GM21825 (cell line): ENCODE results near the gene CXCL11.
"Not testable (repeated sequence)": the region's sequence is repeated elsewhere in the genome, so short reads cannot be mapped to it uniquely, and the experiment has no call there.

ENCODE experiments used
- ATAC-seq: cut with Tn5 transposase; IDR thresholded peaks from one replicate; pipeline ENCODE4 v1.9.1; 2021; ENCODE audit warnings: mild to moderate bottlenecking, moderate library complexity; ENCODE audit not compliant: unreplicated experiment

Gene CXCL11

DNA sequence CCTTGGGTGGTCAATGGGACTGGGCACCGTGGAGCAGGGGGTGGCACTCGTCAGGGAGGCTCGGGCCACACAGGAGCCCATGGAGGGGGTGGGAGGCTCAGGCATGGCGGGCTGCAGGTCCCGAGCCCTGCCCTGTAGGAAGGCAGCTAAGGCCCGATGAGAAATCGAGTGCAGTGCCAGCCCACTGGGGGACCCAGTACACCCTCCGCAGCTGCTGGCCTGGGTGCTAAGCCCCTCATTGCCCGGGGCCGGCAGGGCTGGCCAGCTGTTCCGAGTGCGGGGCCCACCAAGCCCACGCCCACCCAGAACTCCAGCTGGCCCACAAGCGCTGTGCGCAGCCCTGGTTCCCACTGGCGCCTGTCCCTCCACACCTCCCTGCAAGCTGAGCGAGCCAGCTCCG is 7.4 kb upstream of the CXCL11 start:
- not testable (repeated sequence) for ATAC-seq

DNA sequence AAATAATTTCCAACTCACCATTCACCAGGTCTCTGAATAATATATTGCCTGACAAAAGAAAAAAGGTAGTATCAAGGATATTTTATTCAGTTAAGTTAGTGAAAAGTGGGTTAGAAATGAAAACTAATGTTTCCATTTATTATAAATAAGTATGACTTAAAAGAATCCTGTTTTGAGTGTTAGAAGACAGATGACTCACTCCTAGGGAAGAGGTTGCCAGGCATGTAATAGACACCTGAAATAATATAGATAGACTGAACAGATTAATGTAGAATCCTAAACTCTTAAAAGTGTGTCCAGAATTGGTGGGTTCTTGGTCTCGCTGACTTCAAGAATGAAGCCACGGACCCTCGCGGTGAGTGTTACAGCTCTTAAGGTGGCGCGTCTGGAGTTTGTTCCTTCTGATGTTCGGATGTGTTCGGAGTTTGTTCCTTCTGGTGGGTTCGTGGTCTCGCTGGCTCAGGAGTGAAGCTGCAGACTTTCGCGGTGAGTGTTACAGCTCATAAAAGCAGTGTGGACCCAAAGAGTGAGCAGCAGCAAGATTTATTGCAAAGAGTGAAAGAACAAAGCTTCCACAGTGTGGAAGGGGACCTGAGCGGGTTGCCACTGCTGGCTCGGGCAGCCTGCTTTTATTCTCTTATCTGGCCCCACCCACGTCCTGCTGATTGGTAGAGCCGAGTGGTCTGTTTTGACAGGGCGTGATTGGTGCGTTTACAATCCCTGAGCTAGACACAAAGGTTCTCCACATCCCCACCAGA is 6.5 kb upstream of the CXCL11 start:
- not testable (repeated sequence) for ATAC-seq

DNA sequence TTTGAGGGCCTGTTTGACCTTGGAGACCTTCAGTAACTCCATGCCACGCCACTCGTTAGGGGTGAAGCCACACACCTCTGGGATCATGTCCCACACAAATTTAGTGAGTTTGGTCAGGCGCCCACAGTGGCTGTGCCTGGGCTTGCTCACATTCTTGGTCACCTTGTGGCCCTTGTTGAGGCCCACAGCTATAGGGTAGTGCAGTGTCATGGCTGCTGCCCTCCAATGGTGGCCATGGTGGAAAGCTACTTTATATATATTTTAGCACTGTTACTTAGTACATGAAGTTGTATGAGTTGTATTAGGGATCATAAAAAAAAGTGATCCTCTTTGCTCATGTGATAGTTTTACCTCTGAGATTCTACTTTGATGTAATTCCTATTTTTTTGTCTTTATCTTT is 985 bp upstream of the CXCL11 start:
- no peak for ATAC-seq

DNA sequence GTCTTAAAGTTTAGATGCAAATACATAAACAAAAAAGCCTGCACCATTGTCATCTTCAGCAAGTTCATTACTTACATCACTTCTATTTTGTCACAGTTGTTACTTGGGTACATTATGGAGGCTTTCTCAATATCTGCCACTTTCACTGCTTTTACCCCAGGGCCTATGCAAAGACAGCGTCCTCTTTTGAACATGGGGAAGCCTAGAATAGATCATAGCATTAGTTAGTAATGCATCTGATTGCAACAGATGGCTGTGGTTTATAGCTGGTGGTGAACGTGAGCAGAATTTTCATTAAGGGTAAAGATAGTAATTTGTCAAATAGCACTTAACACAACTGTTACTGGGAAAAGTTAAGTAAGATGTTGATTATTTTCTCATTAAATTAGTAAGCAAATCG is 729 bp downstream of the CXCL11 start:
- no peak for ATAC-seq

DNA sequence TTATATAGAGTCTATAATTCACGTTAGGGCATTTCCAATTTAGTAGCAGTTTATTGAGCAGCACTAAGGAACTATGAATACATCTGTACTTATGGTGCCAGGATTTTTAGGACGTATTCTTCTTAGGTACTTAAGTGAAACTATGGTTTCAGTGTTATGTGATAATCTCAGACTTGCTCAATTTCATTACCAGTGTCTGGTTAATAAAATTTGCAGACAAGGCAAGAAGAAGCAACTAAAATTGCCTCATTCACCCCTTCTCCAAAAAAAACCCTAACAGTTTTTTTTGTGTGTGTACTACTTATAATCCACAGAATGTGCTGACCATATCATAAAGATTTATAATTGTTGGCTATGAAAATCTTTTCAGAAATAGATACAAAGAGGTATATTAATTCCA is 6.6 kb downstream of the CXCL11 start:
- ATAC-seq: no peak

DNA sequence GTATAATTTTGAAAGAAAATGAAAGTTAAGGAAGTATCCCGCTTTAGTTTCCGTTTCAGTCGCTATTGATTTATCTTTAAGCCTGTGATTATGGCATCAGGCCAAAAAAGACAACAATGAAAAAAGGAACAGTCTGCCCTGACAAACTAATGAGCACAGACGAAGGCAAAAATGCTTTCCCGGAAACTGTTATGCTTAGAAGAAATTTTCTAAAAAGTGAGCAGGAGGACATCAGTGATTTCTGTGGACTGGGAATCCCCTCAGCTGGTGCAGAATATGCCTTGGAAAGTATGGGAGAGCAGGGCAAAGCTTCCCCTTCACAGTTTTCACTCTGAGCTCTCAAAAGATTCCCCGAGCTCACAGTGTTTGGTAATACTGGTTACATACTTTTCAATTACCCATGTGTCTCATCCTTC is 7.5 kb downstream of the CXCL11 start:
- no peak for ATAC-seq

DNA sequence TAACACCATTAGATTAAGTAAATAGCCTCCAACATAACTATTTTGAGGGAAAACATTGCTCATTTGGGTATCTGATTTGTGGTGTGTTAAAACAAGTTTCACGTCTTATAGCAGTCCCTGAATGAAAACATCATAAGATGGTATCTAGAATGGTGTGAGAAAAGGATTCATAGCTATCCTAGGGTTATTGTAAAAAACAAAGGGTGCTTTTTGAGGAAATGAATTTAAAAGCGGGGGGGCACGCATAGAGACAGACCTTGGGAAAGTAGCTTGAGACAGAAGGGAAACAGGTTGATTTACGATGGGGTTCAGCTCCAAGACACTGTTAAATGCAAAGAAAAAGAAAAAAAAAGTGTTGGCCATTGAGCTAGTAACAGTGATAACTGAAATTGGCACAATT is 11.8 kb downstream of the CXCL11 start:
- no peak for ATAC-seq

DNA sequence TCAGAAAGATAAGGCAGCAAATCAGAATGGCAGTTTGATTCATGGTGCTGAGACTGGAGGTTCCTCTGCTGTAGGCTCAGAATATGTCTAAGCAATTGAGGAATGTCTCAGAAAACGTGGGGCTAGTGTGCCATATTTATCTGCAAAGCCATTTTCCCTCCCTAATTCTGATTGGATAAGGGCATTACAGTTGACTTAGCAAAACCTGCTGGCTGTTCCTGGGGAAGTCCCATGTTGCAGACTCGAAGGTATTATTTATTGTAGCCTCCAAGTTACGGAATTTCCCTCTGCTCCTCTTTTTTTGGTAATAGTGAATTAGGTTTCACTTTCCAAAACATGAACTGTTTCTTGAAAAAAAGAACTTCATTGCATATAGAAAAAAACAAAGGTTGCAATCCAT is 12.5 kb downstream of the CXCL11 start, which contains the start of gene CXCL10:
CXCL10 (minus strand) TSS at position 109 of the 400 bp plus-strand sequence; CDS start at position 43, 66 bp downstream.
- ATAC-seq: no peak

DNA sequence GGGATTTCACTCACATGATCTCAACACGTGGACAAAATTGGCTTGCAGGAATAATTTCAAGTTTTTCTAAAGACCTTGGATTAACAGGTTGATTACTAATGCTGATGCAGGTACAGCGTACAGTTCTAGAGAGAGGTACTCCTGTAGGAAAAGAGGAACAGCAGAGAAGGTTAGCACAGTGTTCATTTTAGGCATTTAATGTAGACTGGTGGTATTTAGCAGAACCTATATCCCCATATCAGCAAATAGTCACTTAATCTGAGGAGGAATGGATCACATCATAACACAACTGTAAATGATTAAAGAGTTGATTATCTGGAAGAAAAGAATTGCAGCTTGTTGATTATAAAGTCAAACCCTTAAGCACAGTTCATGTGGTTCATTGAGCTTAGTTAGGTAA is 13.2 kb downstream of the CXCL11 start:
- ATAC-seq: no peak

DNA sequence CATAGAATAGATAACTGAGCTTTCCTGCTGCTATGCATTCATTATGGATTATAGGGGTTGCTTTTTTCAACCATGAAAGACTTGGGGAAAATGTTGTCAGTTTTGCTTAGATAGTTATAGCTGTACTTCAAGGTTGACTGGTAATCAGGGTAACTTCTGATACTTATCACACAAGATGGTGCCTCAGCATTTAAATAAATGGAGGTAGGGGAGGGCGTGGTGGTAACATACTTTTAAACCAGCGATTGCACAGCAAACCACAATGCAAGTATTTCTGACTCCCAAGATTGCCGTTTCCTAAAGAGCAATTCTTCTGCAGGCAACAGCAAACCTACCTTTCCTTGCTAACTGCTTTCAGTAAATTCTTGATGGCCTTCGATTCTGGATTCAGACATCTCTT is 13.8 kb downstream of the CXCL11 start:
- no peak for ATAC-seq

DNA sequence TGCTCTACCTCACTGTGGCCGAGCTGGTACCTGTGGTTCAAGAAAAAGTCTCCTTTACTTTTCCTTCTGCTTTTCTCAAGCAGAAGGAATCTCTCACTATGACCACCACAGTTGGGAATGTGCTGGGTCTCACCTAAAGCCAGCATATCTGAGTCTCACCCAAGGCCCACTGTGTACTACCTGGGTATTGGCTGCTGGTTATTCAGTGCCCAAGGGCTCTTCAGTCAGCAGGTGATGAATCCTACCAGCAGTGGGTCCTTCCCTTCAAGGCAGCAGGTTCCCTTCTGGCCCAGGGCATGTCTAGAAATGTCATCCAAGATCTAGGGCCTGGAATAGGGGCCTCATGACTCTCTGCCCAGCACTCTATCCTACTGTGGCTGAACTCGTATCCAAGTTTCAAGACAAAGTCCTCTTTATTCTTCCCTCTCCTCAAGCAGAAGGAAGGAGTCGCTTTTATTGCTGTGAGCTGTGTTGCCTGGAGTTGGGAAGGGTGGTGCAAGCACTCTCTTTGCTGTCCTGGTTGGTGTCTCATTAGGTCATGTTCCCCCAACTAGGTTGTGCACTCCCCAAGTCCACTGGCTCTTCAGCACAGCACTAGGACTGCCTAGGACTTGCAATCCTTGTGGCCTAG is 18.7 kb downstream of the CXCL11 start:
- ATAC-seq: no peak

DNA sequence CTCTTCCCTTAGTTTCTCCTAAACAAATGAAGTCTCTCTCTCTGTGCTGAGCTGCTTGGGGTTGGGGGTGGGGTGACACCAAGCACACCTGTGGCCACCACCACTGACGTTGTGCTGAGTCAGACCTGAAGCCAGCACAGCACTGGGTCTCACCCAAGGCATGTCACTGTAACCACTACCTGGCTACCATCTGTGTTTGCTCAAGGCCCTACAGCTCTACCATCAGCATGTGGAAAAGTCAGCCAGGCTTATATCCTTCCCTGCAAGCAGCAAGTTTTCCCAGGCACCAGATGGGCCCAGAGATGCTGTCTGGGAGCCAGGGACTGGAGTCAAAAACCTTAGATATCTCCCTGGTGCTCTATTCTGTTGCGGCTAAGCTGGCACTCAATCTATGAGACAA is 19.5 kb downstream of the CXCL11 start:
- ATAC-seq: peak; percentile 66

DNA sequence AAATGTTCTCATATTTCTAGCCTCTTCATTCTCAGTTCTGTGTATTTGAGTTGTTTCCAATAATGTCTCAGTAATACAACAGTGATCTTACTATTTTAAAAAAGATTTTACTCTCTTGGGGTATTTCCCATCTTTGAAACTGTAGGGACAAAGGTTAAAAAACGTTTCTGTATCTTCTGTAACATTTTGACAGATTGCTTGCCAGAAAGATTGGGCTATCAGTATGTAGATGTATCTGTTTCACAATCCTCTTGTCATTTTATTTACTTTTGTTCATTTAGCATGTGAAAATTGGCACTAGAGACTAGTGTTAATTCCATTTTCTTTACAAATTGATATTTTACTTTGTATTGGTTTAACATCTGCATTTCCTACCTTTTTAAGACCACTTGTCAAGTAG is 22.3 kb downstream of the CXCL11 start:
- no peak for ATAC-seq

DNA sequence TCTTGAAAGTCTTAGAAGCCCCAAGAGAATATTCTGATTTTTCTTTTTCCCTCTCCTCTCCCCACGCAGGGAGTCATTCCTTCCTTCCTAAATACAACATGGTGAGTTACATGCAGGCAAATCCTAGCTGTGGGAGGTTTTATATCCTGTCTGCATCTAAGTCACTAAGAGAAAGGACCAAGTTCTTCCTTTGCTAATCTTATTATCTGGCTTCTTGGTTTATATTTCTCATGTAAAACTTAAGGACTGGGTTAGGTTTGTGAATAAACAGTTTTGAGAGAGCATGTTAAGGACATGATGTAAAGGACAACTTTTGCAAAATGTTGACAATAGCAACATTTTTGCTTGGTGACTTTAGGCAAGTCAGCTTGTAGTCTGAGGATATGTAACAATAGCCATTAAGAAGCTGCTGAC is 23.5 kb downstream of the CXCL11 start:
- peak; percentile 24 for ATAC-seq

DNA sequence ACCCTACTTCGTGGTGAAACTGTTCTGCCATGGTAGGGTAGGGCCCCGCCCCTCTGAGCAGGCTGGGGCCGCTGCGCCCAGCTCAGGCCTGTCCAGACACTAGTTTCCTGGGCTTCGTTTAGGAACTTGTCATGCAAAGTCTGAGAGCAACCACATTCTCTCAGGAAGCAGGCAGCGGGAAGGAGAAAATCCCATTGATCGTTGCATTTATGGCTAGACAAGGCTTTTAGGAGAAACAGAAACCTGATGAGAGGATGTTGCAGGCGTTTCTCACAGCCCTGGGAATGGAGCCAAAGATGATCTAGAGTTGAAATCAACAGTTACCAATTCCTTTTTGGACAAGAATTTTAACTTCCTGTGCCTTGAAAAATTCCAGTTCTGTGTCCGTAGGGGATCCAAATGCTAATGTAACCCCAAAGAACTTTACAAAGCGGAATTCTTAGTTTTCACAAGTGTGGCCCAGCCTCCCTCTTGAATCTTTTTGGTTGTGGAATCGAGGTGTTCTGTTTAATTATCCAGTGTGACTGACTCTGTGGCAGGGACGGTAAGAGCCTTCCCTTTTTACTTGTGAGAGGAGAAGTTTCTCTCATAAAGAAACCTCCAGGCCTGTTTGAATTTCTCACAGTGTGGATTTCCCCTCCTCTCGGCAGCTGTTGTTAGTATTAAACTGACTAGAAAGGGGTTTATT is 24.0 kb downstream of the CXCL11 start:
- ATAC-seq: peak; percentile 49

DNA sequence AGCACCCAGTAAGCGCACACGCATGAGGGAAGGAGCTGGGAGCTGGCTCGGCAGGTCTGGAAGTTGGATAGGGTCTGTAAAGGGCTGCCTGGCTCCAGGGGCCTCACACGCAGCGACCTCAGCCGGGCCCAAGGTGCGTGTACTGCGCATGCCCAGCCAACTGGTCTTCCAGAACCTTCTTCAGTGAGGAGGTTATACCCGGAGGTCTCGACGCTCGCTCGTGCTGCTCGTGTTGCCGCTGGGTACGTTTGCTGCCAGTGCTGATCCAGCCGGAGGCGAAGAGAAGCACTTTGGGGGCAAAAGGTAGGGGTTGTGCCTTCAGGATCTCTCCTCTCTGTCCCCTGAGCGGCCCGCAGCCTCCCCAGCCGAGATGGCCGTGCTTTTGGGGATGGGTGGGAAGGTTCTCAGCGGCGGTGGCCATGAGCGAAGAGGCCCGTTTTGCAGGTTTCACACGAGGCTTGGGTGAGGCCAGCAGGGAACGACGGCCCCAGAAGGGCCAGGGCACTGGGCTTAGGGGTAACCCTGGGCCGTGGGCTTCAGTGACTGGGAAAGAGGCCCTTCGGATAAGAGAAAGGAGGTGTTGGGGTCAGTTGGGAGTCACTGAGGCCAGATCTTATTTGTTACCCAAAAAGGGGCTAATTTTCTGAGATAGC is 24.7 kb downstream of the CXCL11 start:
- no peak for ATAC-seq

DNA sequence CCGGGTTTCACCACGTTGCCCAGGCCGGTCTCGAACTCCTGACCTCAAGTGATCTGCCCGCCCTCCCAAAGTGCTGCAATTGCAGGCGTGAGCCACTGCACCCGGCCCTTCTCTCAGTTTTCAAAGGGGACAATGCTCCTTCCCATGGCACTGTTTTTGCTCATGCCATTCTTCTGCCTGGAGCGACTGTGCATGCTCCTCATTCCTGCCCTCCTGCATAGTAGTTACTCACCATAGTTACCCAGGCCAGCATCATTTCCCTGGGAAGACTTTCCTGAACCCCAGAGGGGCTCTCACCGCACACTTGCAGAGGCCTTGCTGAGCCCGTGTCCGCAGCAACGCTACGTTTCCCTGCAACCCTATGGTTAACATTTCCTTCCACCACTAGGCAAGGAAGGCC is 25.3 kb downstream of the CXCL11 start:
- ATAC-seq: no peak

DNA sequence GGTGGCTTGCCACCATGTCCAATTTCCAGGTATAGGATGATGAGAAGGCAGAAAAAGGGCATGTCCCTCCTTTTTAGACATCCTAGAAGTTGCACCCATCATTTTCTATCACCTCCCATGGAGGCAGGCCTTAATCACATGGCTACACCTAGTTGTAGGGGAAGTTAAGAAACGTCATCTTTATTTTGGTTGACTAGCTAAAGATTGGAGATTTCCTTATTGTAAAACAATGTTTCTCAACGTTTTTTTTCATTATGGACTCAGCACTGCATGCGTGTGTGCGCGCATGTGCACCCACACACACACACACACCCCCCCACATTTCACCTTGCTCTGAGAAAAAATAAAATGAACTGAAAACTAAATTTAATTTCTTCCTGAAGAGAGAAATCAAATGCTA is 26.6 kb downstream of the CXCL11 start:
- ATAC-seq: no peak

DNA sequence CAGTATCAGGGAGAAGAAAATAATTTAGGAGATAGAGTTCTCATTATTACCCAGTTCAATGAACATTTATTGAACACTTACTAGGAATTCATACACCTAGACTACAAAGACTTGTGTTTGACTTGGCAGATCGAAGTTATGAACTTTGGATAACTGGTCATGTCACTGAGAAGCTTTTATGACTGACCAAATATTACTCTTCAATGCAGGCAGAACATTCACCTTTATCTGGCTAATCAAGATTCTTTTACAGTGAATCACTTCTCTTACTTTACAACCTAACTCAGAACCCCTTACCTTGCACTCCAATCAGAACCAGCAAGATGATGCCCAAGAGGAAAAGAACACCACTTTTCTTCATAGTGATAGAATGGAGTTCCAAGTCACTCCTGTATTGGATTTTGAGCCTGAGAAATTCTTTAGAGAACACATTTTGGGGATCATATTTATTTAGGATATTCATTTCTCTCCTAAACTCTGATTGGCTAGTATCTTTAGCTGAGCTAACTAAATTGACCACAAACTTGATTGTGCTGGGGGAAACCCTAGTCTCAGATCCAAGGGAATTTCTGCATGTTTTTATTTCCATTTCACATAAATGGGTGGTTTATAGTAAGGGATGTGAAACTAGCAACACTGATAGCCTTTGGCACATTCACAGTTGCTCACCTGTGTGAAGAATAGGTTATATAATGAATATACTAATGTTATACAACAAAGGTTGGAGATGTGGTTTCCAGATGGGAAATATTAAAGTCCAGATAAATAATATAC is 28.6 kb downstream of the CXCL11 start, which contains the start of gene CXCL9:
CXCL9 (minus strand) TSS at position 421 of the 774 bp plus-strand sequence; CDS start at position 361, 60 bp downstream.
- ATAC-seq: no peak

DNA sequence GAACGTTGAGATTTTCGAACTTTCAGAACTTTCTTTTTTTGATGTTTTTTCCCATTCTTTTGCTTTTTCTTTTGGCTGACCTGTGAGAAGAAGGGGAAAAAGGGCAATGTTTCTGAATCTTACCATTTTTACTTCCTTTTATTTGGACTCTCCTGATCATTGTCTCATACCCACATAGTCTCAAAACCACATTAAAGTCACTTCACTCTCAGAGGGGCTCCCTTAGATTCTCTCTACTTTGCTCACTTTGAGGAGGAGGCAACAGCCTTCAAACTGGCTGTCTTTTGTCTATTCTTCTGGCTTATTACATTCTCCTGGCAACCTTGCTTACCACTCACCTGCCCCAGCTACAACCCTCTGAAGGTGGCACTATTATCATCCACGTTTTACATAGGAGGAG is 32.2 kb downstream of the CXCL11 start:
- no peak for ATAC-seq

DNA sequence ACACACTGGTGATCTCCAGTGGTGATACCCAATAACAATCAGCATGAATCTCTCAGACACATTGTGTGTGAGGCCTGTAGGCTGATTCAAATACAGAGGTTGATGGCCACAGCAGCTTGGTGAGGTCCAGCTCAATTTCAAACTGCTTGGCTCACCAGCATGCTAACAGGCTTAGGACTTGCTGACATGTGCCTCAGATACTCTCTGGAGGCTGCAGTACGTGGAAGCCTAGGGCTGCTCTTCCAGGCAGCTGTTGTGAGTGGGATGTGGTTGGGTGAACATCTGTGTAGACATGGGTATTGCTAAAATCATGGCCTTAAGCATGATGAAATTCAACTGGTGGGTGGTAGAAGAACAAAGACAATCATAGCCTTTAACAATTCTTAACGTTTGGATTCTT is 32.8 kb downstream of the CXCL11 start:
- no peak for ATAC-seq
